C4-2B (cell line): ENCODE measurements around the gene SLCO2A1.

Experiments used
- ZFX ChIP-seq: fragments of 450-650 bp; IDR thresholded peaks from 2 replicates; pipeline ENCODE4 v1.6.1; 2017
- TF ChIP-seq, protein P1 (sequence below): fragments of 450-650 bp; conservative IDR thresholded peaks from 2 replicates; pipeline ENCODE4 v1.5.1; 2017; ENCODE audit warnings: mild to moderate bottlenecking

DNA sequence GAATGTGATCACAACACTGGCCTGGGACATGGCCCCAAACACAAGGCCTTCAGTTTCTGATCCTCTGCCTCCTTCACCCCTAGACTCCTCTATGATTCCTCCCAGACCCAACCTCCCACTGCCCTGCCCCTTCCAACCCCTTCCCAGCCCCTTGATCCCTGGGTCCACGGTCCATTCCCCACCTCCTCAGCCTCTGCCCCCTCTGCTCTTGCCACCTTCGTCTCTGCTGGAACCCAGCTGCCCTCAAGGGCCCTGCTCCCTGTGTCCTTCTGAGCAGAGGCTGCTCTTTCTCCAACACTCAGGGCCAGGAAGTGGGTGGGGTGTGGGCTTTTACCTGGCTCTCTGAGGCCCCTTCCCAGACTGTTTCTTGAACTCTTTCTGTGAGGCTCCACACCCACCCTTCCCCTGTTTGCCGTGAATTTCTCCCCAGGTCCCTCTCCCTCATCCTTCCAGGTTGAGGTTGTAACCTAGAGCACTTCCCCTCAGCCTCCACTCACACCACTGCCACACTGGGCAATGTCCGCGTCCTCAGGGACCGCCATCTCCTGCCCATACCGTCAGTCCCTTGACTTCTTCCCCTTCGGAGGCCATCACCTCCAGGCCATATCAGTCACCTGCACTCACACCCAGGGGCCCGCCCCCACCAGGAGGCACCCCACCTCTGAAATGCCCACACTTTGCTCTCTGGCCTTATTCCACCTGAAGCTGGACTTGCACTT lies 18.7 kb upstream of the SLCO2A1 start:
- TF ChIP-seq, protein P1, sequence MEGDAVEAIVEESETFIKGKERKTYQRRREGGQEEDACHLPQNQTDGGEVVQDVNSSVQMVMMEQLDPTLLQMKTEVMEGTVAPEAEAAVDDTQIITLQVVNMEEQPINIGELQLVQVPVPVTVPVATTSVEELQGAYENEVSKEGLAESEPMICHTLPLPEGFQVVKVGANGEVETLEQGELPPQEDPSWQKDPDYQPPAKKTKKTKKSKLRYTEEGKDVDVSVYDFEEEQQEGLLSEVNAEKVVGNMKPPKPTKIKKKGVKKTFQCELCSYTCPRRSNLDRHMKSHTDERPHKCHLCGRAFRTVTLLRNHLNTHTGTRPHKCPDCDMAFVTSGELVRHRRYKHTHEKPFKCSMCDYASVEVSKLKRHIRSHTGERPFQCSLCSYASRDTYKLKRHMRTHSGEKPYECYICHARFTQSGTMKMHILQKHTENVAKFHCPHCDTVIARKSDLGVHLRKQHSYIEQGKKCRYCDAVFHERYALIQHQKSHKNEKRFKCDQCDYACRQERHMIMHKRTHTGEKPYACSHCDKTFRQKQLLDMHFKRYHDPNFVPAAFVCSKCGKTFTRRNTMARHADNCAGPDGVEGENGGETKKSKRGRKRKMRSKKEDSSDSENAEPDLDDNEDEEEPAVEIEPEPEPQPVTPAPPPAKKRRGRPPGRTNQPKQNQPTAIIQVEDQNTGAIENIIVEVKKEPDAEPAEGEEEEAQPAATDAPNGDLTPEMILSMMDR: no peak
- TF ChIP-seq ZFX: no peak
